Parathyroid adenoma (tissue), 2 donors: Measurements from ENCODE around the gene JPT1.

Experiments used
- H2AFZ ChIP-seq: fragments of 300-600 bp; sonication (generic); one replicate; pipeline ENCODE4 v1.7.0; 2017; ENCODE audit warnings: antibody characterized with exemption, mild to moderate bottlenecking
- H3K27ac ChIP-seq: fragments of 300-600 bp; sonication (generic); one replicate; pipeline ENCODE4 v1.7.0; 2017
- H3K27me3 ChIP-seq: fragments of 300-600 bp; sonication (generic); one replicate; pipeline ENCODE4 v1.7.0; 2017; ENCODE audit warnings: low read length; ENCODE audit not compliant: control insufficient read depth, insufficient read depth
- H3K36me3 ChIP-seq: fragments of 300-600 bp; sonication (generic); one replicate; pipeline ENCODE4 v1.7.0; 2017; ENCODE audit warnings: low read length; ENCODE audit not compliant: control insufficient read depth, insufficient read depth
- H3K4me1 ChIP-seq: fragments of 300-600 bp; sonication (generic); one replicate; pipeline ENCODE4 v1.7.0; 2017; ENCODE audit warnings: control low read depth
- H3K4me2 ChIP-seq: fragments of 300-600 bp; sonication (generic); one replicate; pipeline ENCODE4 v1.7.0; 2017; ENCODE audit warnings: low read length
- H3K4me3 ChIP-seq: fragments of 300-600 bp; sonication (generic); one replicate; pipeline ENCODE4 v1.7.0; 2017; ENCODE audit warnings: low read depth, low read length
- H3K79me2 ChIP-seq: fragments of 300-600 bp; sonication (generic); one replicate; pipeline ENCODE4 v1.7.0; 2017; ENCODE audit warnings: control low read depth
- H3K9ac ChIP-seq: fragments of 300-600 bp; sonication (generic); one replicate; pipeline ENCODE4 v1.7.0; 2017; ENCODE audit warnings: mild to moderate bottlenecking
- H3K9me3 ChIP-seq: fragments of 300-600 bp; sonication (generic); one replicate; pipeline ENCODE4 v1.7.0; 2017; ENCODE audit warnings: low read length; ENCODE audit not compliant: control insufficient read depth
- CTCF ChIP-seq: fragments of 300-600 bp; sonication (generic); IDR thresholded peaks from one replicate; pipeline ENCODE4 v1.7.0; 2017; ENCODE audit warnings: antibody characterized with exemption, mild to moderate bottlenecking
- donor health status: primary hyperparathyroidism.

The JPT1 gene

GRCh38 chr17:75152523-75152921, 1.8 kb downstream of the JPT1 start:
- Histone ChIP-seq H3K27me3 (no peaks in the 10 kb centered on the region), H3K4me3 (no peak overlapping the region), H3K27ac (no peak overlapping the region), H3K36me3 (no peaks in the 10 kb centered on the region), H3K4me2 (no peak overlapping the region), H3K79me2 (peaks cover 7% of the 10 kb centered on the region), H3K4me1 (no peaks in the 10 kb centered on the region), H3K9ac (no peak overlapping the region), H2AFZ (peak overlapping the region; percentile 82), H3K9me3 (no peaks in the 10 kb centered on the region)
- TF ChIP-seq CTCF: no peak

- Histone ChIP-seq H3K4me1 (no peaks in the 10 kb centered on the region), H3K9me3 (no peaks in the 10 kb centered on the region), H3K4me3 (no peak overlapping the region), H3K27me3 (no peaks in the 10 kb centered on the region), H3K9ac (no peak overlapping the region), H2AFZ (no peak overlapping the region), H3K36me3 (no peaks in the 10 kb centered on the region), H3K4me2 (no peak overlapping the region), H3K79me2 (peaks cover 7% of the 10 kb centered on the region), H3K27ac (no peak overlapping the region)
- TF ChIP-seq CTCF: no peak
Observed at GRCh38 chr17:75151930-75152329, 2.4 kb downstream of the JPT1 start.

- Histone ChIP-seq H3K4me3 (no peak overlapping the region), H3K36me3 (no peaks in the 10 kb centered on the region), H3K9ac (no peak overlapping the region), H3K79me2 (peaks cover 5% of the 10 kb centered on the region), H3K27me3 (no peaks in the 10 kb centered on the region), H3K4me1 (no peaks in the 10 kb centered on the region), H3K27ac (no peak overlapping the region), H3K9me3 (no peaks in the 10 kb centered on the region), H2AFZ (no peak overlapping the region), H3K4me2 (no peak overlapping the region)
- TF ChIP-seq CTCF: no peak
Observed at GRCh38 chr17:75147878-75148546, 6.3 kb downstream of the JPT1 start.

- H3K9me3 ChIP-seq: no peaks in the 10 kb centered on the region
- no peaks in the 10 kb centered on the region for H3K36me3 ChIP-seq
Observed at GRCh38 chr17:75146592-75146991, 7.7 kb downstream of the JPT1 start.

More at GRCh38 chr17:75146592-75146991, 7.7 kb downstream of the JPT1 start:
- no peak overlapping the region for H2AFZ ChIP-seq
- no peak overlapping the region for H3K27ac ChIP-seq
- H3K79me2 ChIP-seq: no peaks in the 10 kb centered on the region
- H3K9ac ChIP-seq: no peak overlapping the region
- no peaks in the 10 kb centered on the region for H3K27me3 ChIP-seq
- no peak for TF ChIP-seq CTCF
- no peaks in the 10 kb centered on the region for H3K4me1 ChIP-seq
- H3K4me3 ChIP-seq: no peak overlapping the region
- H3K4me2 ChIP-seq: no peak overlapping the region
